GM12873 (cell line): Measurements from ENCODE around the gene CLRN1.
A peak's percentile ranks its signal among the peaks of the same experiment; 100 is the strongest.

Source experiments
- CTCF ChIP-seq: IDR thresholded peaks from 2 replicates; pipeline ENCODE4 v1.5.1; 2012; ENCODE audit warnings: low read depth, mild to moderate bottlenecking, moderate library complexity, low read length, control low read depth; ENCODE audit not compliant: insufficient read depth; ENCODE audit errors: missing control alignments

CLRN1 gene

GRCh38 chr3:150931745-150932144, 40.8 kb downstream of the CLRN1 start:
- no peak for TF ChIP-seq CTCF

GRCh38 chr3:150930839-150931238, 41.7 kb downstream of the CLRN1 start:
- no peak for TF ChIP-seq CTCF

GRCh38 chr3:150928234-150928633, 44.3 kb downstream of the CLRN1 start:
- no peak for TF ChIP-seq CTCF

- no peak for TF ChIP-seq CTCF
Observed at GRCh38 chr3:150926328-150926727, 46.2 kb downstream of the CLRN1 start.

- TF ChIP-seq CTCF, result peak; percentile 83
Observed at GRCh38 chr3:150925751-150926201, 46.8 kb downstream of the CLRN1 start.

- TF ChIP-seq CTCF, result no peak
Observed at GRCh38 chr3:150922611-150923010, 49.9 kb downstream of the CLRN1 start.

- no peak for TF ChIP-seq CTCF
Observed at GRCh38 chr3:150921209-150921608, 51.3 kb downstream of the CLRN1 start.
